ENCODE measurements around the gene NCAPG2.
"Not testable (repeated sequence)": the region's sequence is repeated elsewhere in the genome, so short reads cannot be mapped to it uniquely, and the experiment has no call there.

Gene NCAPG2

DNA sequence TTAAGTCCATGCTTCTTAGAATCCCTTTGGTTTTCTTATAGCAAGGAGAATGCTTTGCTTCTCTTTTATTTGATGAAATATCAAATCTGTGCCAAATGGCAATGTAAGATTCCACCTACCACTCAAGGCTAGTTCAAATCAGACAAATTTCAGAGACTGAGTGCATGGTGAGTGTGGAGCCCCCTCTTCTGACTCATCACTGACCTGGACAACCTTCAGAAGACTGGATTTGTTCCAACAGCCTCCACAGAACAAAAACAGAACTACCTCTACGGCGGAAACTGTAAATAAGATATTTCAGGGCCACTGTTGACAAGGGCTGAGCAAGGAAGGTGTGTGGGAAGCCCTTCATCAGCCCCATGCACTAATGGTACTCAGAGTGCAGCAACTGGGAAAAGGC, 21.1 kb downstream of the NCAPG2 start:
- H3K4me3 Mint-ChIP-seq: no peak overlapping the region
- no peak for DNase-seq
- H3K4me1 Mint-ChIP-seq (ENCODE audit: low read depth): peaks cover 1% of the 10 kb centered on the region
- H3K9me3 Mint-ChIP-seq: no peaks in the 10 kb centered on the region
- H3K36me3 Mint-ChIP-seq (ENCODE audit: low read depth): peaks cover 84% of the 10 kb centered on the region
- H3K27ac Mint-ChIP-seq: no peak overlapping the region
- H3K27me3 Mint-ChIP-seq: no peaks in the 10 kb centered on the region

DNA sequence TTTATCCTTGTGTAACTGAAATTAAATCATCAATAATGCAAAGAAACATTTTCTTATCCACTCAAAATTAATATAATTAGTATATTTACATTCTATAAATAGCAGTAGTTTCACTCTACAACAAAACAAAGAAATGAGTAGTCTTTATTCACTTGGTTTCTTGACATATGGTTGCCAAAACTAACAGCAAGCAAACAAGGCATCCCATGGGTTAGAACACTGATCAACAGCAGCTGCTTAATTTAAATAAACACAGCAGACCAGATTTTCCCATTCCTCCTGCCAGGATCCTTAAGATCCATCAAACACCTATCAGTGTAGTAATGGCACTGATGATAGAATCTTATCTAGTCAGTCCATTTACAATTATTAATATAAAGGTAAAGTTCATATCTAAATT, 22.1 kb downstream of the NCAPG2 start:
- Mint-ChIP-seq H3K9me3 (no peaks in the 10 kb centered on the region), H3K27me3 (no peaks in the 10 kb centered on the region), H3K36me3 (ENCODE audit: low read depth) (peaks cover 81% of the 10 kb centered on the region), H3K4me1 (ENCODE audit: low read depth) (peaks cover 1% of the 10 kb centered on the region), H3K4me3 (no peak overlapping the region), H3K27ac (no peak overlapping the region)
- no peak for DNase-seq

DNA sequence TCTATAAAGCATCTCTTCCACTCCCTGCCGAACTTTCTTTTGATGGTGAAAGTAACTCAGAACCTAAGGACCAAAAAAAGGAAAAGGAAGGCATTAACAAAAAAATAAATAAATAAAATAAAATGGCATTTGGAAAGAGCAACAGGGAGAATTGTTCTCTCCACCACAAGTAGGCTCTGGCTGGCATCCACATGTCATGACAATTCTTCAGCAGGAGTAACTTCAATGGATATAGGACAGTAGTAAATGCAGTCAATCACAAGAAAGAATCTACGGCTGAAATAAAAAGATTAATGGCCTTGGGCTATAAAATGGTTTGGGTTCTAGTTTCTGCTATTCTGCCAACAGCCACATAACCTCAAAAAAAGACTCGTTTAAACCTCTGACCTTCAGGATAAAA, 23.9 kb downstream of the NCAPG2 start:
- Mint-ChIP-seq H3K4me3 (no peak overlapping the region), H3K9me3 (no peaks in the 10 kb centered on the region), H3K27me3 (no peaks in the 10 kb centered on the region), H3K4me1 (ENCODE audit: low read depth) (peaks cover 11% of the 10 kb centered on the region), H3K36me3 (ENCODE audit: low read depth) (peaks cover 80% of the 10 kb centered on the region), H3K27ac (no peak overlapping the region)
- no peak for DNase-seq

DNA sequence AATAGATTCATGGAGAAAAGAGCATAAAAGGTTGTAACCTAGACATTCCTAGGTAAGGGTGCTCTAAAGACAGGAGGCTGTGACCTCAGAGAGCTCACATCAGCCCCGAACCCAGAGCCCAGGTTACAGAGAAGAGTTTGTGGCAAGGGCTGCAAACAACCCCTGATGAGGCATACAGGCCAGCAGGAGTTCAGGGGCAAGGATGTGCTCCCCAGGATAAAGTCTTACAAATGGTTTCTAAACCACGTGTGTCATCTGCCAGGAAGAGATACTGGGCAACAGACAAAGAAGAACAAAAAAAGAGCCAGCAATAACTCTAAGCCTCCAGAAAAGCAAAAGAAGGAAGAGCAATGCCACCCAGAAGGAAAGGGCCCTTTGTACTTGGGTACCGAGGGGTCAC, 27.7 kb downstream of the NCAPG2 start:
- Mint-ChIP-seq H3K4me3 (no peak overlapping the region), H3K9me3 (no peaks in the 10 kb centered on the region), H3K36me3 (ENCODE audit: low read depth) (peaks cover 85% of the 10 kb centered on the region), H3K27ac (no peak overlapping the region), H3K27me3 (no peaks in the 10 kb centered on the region), H3K4me1 (ENCODE audit: low read depth) (peaks cover 11% of the 10 kb centered on the region)
- no peak for DNase-seq

DNA sequence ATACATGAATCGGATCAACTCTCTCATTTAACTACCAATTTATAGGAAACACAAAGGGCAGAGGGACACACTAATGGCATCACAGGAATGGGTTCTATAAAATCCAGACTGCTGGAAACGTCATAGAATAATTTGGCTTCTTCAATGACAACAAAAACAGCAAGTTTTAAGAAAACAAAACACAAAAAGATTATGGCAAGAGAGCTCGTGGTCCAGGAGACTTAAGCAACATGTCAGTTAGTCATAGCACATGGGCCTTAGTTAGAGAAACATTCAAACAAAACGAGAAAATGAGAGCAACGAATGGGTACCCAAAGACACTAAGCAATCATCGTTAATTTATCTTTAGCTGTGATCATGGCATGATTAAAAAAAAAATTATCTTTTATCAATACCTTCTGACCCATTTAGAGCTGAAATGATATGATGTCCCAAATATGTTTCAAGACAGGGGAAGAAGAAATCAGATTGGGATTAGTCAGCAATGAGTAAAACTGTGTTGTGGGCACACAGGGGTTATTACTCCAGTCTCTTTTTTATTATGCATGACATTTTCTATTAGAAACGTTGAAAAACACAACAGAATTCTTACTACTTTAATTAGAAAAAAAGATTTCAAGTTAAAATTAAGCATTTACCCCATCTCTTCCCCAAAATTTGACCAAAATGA, 28.3 kb downstream of the NCAPG2 start:
- H3K4me3 Mint-ChIP-seq: no peak overlapping the region

DNA sequence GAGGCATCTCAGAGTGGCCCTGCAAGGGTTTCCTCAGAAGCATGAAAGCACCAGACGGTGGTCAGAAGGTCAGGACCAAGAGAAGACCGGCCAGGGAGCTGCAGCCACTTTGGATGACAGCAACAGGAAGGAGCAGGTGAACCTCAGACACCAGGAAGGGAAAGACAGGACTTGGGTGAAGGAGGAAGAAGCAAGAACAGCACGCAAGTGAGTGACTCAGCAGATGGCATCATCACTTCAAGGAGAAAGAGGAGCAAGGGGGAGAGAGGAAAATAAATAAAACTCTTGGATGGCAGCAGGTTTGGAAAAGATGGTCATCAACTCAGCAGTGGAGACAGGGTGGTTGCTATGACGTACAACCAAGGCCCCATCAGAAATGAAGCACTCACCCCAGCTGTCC, 31.6 kb downstream of the NCAPG2 start:
- H3K27ac Mint-ChIP-seq: no peak overlapping the region
- peaks cover 86% of the 10 kb centered on the region for H3K36me3 Mint-ChIP-seq (ENCODE audit: low read depth)
- H3K9me3 Mint-ChIP-seq: no peaks in the 10 kb centered on the region
- H3K27me3 Mint-ChIP-seq: no peaks in the 10 kb centered on the region
- peaks cover 10% of the 10 kb centered on the region for H3K4me1 Mint-ChIP-seq (ENCODE audit: low read depth)
- no peak overlapping the region for H3K4me3 Mint-ChIP-seq
- DNase-seq: no peak

More for the DNA sequence above, 28.3 kb downstream of the NCAPG2 start:
- Mint-ChIP-seq H3K36me3 (ENCODE audit: low read depth) (peaks cover 90% of the 10 kb centered on the region), H3K4me1 (ENCODE audit: low read depth) (peaks cover 11% of the 10 kb centered on the region), H3K9me3 (no peaks in the 10 kb centered on the region), H3K27ac (no peak overlapping the region), H3K27me3 (no peaks in the 10 kb centered on the region)
- no peak for DNase-seq

DNA sequence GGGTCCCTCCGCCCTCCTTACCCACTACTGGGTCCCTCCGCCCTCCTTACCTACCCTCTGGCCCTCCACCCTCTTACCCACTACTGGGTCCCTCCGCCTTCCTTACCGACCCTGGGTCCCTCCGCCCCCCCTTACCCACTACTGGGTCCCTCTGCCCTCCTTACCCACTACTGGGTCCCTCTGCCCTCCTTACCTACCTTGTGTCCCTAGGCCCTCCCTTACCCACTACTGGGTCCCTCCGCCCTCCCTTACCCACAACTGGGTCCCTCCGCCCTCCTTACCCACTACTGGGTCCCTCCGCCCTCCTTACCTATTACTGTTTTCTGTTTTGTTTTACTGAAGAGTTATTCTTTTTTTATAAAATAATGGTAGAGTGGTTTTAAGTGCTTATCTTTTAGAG, 36.5 kb downstream of the NCAPG2 start:
- peaks cover 74% of the 10 kb centered on the region for H3K36me3 Mint-ChIP-seq (ENCODE audit: low read depth)
- H3K4me3 Mint-ChIP-seq, H3K27me3 Mint-ChIP-seq, H3K27ac Mint-ChIP-seq, H3K9me3 Mint-ChIP-seq, DNase-seq: not testable (repeated sequence)
- H3K4me1 Mint-ChIP-seq (ENCODE audit: low read depth): peaks cover 13% of the 10 kb centered on the region

DNA sequence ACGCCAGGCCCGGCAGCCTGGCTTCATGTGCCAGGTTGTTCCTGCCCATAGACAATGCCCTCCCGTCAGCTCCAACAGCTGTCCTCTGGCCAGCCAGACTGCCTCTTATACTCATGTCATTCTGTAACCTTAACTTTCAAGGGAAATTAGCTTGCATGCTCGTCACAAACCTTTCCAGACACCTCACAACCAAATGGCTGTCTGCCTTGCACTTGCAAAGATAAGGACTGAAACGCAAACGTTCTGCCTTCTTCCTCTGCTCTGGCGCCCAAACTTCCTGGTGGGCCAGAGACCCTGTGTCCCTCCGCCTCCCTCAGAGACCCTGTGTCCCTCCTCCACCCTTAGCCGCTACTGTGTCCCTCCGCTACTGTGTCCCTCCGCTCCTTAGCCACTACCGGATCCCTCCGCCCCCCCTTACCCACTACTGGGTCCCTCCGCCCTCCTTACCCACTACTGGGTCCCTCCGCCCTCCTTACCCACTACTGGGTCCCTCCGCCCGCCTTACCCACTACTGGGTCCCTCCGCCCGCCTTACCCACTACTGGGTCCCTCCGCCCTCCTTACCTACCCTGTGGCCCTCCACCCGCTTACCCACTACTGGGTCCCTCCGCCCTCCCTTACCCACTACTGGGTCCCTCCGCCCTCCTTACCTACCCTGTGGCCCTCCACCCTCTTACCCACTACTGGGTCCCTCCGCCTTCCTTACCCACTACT, 37.5 kb downstream of the NCAPG2 start:
- DNase-seq, H3K27me3 Mint-ChIP-seq: not testable (repeated sequence)
- peaks cover 75% of the 10 kb centered on the region for H3K36me3 Mint-ChIP-seq (ENCODE audit: low read depth)

DNA sequence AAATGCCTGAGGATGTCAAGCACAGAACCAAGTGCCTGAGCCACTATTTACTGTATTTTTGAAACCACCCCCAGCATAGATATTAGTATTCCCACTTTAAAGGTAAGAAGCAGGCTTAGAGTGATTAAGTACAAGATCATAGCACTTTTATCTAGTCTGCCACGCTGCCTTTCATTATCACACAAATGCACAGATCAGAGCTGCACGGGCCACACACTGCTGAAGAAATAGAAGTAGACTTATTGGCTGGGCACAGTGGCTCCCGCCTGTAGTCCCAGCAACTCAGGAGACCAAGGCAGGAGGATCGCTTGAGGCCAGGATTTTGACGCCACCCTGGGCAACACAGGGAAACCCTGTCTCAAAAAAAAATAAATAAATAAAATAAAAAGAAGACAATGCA, 38.2 kb downstream of the NCAPG2 start:
- Mint-ChIP-seq H3K9me3 (no peaks in the 10 kb centered on the region), H3K4me1 (ENCODE audit: low read depth) (peaks cover 19% of the 10 kb centered on the region), H3K27ac (no peak overlapping the region), H3K4me3 (no peak overlapping the region), H3K27me3 (no peaks in the 10 kb centered on the region), H3K36me3 (ENCODE audit: low read depth) (peaks cover 76% of the 10 kb centered on the region)
- no peak for DNase-seq

More for the DNA sequence above, 37.5 kb downstream of the NCAPG2 start:
- not testable (repeated sequence) for H3K27ac Mint-ChIP-seq, H3K9me3 Mint-ChIP-seq
- Mint-ChIP-seq H3K4me1 (ENCODE audit: low read depth) (peaks cover 19% of the 10 kb centered on the region), H3K4me3 (peak overlapping the region; percentile 28)

DNA sequence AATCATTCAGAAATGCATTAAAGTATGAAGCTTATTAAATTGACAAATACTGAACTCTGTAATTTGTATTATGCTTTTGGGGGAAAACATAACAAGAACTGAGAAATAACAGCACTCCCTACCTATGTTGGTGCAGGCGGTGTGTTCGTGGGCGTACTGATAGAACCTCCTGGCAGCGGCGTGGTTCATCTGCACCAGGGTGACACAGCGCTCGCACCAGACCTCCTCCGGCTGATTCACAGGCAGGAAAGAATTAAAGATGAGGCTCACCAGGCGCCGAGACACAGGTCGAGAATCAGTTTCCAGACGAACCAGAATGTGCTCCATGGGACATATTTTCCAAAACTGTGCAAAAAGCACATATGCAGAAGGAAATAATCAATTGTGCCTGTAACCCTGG, 40.2 kb downstream of the NCAPG2 start:
- Mint-ChIP-seq H3K4me3 (no peak overlapping the region), H3K36me3 (ENCODE audit: low read depth) (peaks cover 73% of the 10 kb centered on the region), H3K4me1 (ENCODE audit: low read depth) (peaks cover 19% of the 10 kb centered on the region), H3K27me3 (no peaks in the 10 kb centered on the region), H3K9me3 (no peaks in the 10 kb centered on the region), H3K27ac (no peak overlapping the region)
- no peak for DNase-seq

DNA sequence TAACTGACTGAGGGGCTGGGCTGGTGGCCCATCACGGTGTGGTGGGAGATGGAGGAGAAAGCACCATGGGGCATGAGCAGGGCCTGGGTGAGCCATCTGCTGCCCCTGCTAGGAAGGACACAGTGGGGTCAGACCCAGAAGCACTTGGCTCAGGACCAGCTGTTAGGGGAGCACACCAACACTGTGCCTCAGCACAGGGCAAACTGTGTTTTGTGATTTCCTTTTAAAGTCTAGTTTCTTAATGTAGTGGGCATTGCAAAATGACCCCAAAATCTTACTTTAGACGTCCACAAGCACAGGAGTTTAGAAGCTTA, 41.2 kb downstream of the NCAPG2 start:
- DNase-seq: no peak
- no peak overlapping the region for H3K4me3 Mint-ChIP-seq

DNA sequence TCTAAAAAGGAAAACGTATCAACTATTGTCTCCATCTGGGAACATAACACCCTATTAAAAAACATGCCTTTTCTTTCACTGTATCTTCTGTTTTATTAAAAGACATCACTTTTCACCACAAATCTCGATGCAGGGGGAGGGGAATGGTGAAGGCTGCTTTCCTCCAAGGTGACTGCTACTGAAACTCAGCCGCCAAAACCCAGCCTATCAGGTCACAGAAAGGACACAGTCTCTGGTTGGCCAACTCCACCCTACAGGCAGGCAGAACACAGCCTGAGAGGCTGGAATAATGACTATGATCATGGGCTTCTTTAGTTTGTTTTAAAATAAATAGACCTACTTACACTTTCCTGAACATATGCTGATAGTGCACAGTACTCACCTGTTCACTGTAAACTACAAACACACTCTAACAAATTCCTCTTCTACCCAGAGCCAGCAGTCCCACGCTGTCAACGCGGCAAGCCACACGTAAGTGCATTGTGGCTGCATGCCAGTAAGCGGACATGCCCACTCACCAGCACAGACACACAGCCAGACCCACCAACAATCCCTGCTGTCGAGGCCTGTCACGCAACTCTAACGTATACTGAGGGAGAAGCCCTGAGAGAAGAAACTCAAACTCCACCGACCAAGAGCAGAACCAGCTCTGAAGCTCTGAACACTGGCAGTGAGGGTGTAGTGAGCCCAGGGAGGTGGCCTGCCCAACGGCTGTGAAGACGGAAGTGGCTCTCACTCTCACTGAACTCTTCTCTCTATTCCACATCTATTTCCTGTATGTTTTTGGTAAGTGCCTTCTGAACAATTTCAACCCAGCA, 41.8 kb downstream of the NCAPG2 start:
- peak overlapping the region; percentile 75 for H3K27ac Mint-ChIP-seq

More for the DNA sequence above, 41.2 kb downstream of the NCAPG2 start:
- Mint-ChIP-seq H3K27me3 (no peaks in the 10 kb centered on the region), H3K27ac (peak overlapping the region; percentile 75), H3K4me1 (ENCODE audit: low read depth) (peaks cover 19% of the 10 kb centered on the region), H3K36me3 (ENCODE audit: low read depth) (peaks cover 68% of the 10 kb centered on the region), H3K9me3 (no peaks in the 10 kb centered on the region)

DNA sequence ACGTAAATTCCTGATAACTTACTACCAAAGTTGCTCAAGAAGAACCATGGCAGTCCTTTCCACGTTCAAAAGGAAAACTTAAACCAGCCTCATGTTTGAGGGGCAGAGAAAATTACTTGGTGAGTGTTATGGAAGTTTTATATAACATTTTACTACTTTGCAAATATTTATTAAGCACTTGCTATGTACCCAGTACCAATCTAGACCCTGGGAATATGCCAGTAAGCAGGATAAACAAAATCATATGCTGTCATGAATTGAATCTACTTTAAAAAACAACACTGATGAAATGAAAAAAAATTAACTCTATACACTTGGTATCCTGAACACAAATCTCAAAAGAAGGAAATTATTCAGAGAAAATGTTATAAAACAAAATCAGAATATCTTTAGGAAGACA, 46.1 kb downstream of the NCAPG2 start:
- no peaks in the 10 kb centered on the region for H3K9me3 Mint-ChIP-seq
- H3K4me3 Mint-ChIP-seq: no peak overlapping the region
- no peak for DNase-seq
- no peak overlapping the region for H3K27ac Mint-ChIP-seq
- no peaks in the 10 kb centered on the region for H3K27me3 Mint-ChIP-seq
- H3K4me1 Mint-ChIP-seq (ENCODE audit: low read depth): peaks cover 32% of the 10 kb centered on the region
- peaks cover 82% of the 10 kb centered on the region for H3K36me3 Mint-ChIP-seq (ENCODE audit: low read depth)

More for the DNA sequence above, 41.8 kb downstream of the NCAPG2 start:
- Mint-ChIP-seq H3K36me3 (ENCODE audit: low read depth) (peaks cover 73% of the 10 kb centered on the region), H3K4me3 (peak overlapping the region; percentile 15), H3K4me1 (ENCODE audit: low read depth) (peaks cover 21% of the 10 kb centered on the region), H3K9me3 (no peaks in the 10 kb centered on the region), H3K27me3 (no peaks in the 10 kb centered on the region)
- no peak for DNase-seq

DNA sequence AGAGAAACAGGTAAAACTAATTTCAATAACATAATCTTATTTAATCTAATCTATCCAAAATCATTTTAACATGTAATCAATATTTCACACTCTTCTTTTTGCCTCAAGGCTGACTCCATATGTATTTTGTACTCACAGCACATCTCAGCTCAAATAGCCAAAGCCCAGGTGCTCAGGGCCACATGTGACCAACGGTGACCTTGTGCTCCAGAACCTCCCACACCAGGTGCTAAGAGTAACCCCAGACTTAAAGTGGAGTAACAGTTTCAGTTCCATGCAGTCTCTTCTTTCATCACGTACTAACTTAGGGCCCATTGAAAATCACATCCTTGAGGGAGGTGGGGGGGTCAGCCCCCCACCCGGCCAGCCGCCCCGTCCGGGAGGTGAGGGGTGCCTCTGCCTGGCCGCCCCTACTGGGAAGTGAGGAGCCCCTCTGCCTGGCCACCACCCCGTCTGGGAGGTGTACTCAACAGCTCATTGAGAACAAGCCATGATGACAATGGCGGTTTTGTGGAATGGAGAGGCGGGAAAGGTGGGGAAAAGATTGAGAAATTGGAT, 47.3 kb downstream of the NCAPG2 start:
- Mint-ChIP-seq H3K36me3 (ENCODE audit: low read depth) (peaks cover 76% of the 10 kb centered on the region), H3K4me1 (ENCODE audit: low read depth) (peaks cover 23% of the 10 kb centered on the region), H3K4me3 (no peak overlapping the region), H3K9me3 (no peaks in the 10 kb centered on the region), H3K27ac (peak overlapping the region; percentile 77), H3K27me3 (no peaks in the 10 kb centered on the region)
- DNase-seq: no peak

Data from activated T-cell treated with anti-CD3 and anti-CD28 coated beads, Interleukin-2, amount 50 U/mL, for 24 hours (primary cell).